Ishikawa (cell line): ENCODE data around the gene CFAP77.

Experiments
- CEBPB ChIP-seq: IDR thresholded peaks from 2 replicates; pipeline ENCODE4 v1.6.1; 2012
- CREB1 ChIP-seq: IDR thresholded peaks from 2 replicates; pipeline ENCODE4 v1.6.1; 2012; ENCODE audit warnings: low read depth
- EGR1 ChIP-seq: IDR thresholded peaks from 2 replicates; pipeline ENCODE4 v1.6.1; 2012
- EP300 ChIP-seq: IDR thresholded peaks from 2 replicates; pipeline ENCODE4 v1.6.1; 2012; ENCODE audit warnings: borderline replicate concordance
- FOXM1 ChIP-seq: IDR thresholded peaks from 2 replicates; pipeline ENCODE4 v1.6.1; 2012; ENCODE audit warnings: low read depth, borderline replicate concordance
- NFIC ChIP-seq: IDR thresholded peaks from 2 replicates; pipeline ENCODE4 v1.6.1; 2012
- RAD21 ChIP-seq: IDR thresholded peaks from 2 replicates; pipeline ENCODE4 v1.6.1; 2012; ENCODE audit warnings: low read depth
- TAF1 ChIP-seq: IDR thresholded peaks from 2 replicates; pipeline ENCODE4 v1.6.1; 2012; ENCODE audit warnings: low read depth, mild to moderate bottlenecking
- TCF12 ChIP-seq: IDR thresholded peaks from 2 replicates; pipeline ENCODE4 v1.6.1; 2012; ENCODE audit warnings: low read depth
- TEAD4 ChIP-seq: IDR thresholded peaks from 2 replicates; pipeline ENCODE4 v1.6.1; 2012
- YY1 ChIP-seq: IDR thresholded peaks from 2 replicates; pipeline ENCODE4 v1.6.1; 2012; ENCODE audit warnings: low read depth
- ZBTB7A ChIP-seq: IDR thresholded peaks from 2 replicates; pipeline ENCODE4 v1.6.1; 2012; ENCODE audit warnings: low read depth
- TF ChIP-seq, protein P1 (sequence below): IDR thresholded peaks from 2 replicates; pipeline ENCODE4 v1.6.1; 2012
- TF ChIP-seq, protein P2 (sequence below): IDR thresholded peaks from 2 replicates; pipeline ENCODE4 v1.6.1; 2012; ENCODE audit warnings: low read depth, mild to moderate bottlenecking
- TF ChIP-seq, protein P3 (sequence below): IDR thresholded peaks from 2 replicates; pipeline ENCODE4 v1.6.1; 2012

Gene CFAP77

DNA sequence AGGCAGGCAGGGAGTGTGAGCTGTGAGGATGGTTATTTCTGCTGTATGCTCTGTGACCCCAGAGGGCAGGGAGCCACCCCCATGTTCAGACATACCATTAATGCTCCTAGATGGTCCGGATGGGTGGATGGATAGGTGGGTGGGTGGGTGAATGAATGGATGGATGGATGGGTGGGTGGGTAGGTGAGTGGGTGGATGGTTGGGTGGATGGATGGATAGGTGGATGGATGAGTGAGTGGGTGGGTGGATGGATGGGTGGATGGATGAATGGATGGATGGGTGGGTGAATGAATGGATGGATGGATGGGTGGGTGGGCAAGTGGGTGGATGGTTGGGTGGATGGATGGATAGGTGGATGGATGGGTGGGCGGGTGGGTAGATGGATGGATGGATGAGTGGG is 109.0 kb downstream of the CFAP77 start:
- TF ChIP-seq EP300 (no peak), TEAD4 (no peak), TAF1 (no peak), CEBPB (no peak), NFIC (no peak), TCF12 (no peak)
- TF ChIP-seq, protein P1, sequence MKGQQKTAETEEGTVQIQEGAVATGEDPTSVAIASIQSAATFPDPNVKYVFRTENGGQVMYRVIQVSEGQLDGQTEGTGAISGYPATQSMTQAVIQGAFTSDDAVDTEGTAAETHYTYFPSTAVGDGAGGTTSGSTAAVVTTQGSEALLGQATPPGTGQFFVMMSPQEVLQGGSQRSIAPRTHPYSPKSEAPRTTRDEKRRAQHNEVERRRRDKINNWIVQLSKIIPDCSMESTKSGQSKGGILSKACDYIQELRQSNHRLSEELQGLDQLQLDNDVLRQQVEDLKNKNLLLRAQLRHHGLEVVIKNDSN = no peak
- TF ChIP-seq, protein P2, sequence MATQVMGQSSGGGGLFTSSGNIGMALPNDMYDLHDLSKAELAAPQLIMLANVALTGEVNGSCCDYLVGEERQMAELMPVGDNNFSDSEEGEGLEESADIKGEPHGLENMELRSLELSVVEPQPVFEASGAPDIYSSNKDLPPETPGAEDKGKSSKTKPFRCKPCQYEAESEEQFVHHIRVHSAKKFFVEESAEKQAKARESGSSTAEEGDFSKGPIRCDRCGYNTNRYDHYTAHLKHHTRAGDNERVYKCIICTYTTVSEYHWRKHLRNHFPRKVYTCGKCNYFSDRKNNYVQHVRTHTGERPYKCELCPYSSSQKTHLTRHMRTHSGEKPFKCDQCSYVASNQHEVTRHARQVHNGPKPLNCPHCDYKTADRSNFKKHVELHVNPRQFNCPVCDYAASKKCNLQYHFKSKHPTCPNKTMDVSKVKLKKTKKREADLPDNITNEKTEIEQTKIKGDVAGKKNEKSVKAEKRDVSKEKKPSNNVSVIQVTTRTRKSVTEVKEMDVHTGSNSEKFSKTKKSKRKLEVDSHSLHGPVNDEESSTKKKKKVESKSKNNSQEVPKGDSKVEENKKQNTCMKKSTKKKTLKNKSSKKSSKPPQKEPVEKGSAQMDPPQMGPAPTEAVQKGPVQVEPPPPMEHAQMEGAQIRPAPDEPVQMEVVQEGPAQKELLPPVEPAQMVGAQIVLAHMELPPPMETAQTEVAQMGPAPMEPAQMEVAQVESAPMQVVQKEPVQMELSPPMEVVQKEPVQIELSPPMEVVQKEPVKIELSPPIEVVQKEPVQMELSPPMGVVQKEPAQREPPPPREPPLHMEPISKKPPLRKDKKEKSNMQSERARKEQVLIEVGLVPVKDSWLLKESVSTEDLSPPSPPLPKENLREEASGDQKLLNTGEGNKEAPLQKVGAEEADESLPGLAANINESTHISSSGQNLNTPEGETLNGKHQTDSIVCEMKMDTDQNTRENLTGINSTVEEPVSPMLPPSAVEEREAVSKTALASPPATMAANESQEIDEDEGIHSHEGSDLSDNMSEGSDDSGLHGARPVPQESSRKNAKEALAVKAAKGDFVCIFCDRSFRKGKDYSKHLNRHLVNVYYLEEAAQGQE = no peak

- TF ChIP-seq RAD21 = no peak
- TF ChIP-seq TAF1 = no peak
- no peak for TF ChIP-seq EP300
- TF ChIP-seq TCF12 = no peak
- TF ChIP-seq, protein P2 = no peak
- TF ChIP-seq EGR1 = no peak
- TF ChIP-seq TEAD4 = no peak
- TF ChIP-seq NFIC = no peak
- TF ChIP-seq CEBPB = no peak
Observed at GRCh38 chr9:132520612-132521011, 110.6 kb downstream of the CFAP77 start.

- TF ChIP-seq, protein P1 = no peak
- no peak for TF ChIP-seq CEBPB
- no peak for TF ChIP-seq TAF1
- no peak for TF ChIP-seq CREB1
- no peak for TF ChIP-seq TCF12
- TF ChIP-seq RAD21 = no peak
- TF ChIP-seq EP300 = no peak
- TF ChIP-seq TEAD4 = no peak
- TF ChIP-seq YY1 = no peak
- TF ChIP-seq, protein P2 = no peak
- no peak for TF ChIP-seq NFIC
- no peak for TF ChIP-seq EGR1
- TF ChIP-seq ZBTB7A = no peak
- no peak for TF ChIP-seq FOXM1
- TF ChIP-seq, protein P3, sequence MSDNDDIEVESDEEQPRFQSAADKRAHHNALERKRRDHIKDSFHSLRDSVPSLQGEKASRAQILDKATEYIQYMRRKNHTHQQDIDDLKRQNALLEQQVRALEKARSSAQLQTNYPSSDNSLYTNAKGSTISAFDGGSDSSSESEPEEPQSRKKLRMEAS = no peak
Observed at GRCh38 chr9:132525308-132526023, 115.5 kb downstream of the CFAP77 start.

DNA sequence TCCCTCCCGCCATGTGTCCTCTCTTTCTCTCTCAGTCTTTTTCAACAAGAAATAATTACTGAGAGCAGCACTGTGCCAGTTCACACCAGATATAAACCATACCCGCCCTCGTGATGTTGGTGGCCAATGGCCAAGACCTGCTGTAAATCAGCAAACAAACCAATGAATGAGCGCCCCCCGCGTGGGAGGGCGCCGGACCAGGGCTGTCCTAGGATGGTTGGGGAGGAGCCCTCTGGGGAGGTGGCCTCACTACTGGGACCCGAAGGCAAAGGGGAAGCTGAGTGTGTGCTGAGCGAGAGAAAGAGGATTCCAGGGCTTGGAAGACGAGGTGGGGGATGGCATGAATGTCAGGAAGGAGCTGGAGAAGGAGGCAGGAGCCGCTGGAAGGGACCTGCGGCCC is 121.2 kb downstream of the CFAP77 start:
- no peak for TF ChIP-seq EGR1
- TF ChIP-seq NFIC = no peak
